ENCODE data around the gene MED25. TPM values are rescaled to one million over a fixed set of nuclear protein-coding genes. Genes with fewer than 3 reads are reported as not detected.
A peak's percentile ranks its signal among the peaks of the same experiment; 100 is the strongest.

Gene MED25
- total and polyA plus RNA-seq, 2 of the 4 experiments (the other 2 are of a cell fraction), result 4.7 to 38.5 TPM

GRCh38 chr19:49861541-49862378 is 43.7 kb downstream of the MED25 start:
- no peak overlapping the region for H3K9ac ChIP-seq (ENCODE audit: low read depth, low read length)
- H3K9me1 ChIP-seq (ENCODE audit: insufficient read depth, low read length), result peaks cover 7% of the 10 kb centered on the region
- H3K4me2 ChIP-seq (ENCODE audit: low read depth, low read length), result no peak overlapping the region
- no peak overlapping the region for H3K4ac ChIP-seq (ENCODE audit: low read depth, low read length)
- H2BK20ac ChIP-seq (ENCODE audit: low read depth, low read length), result no peak overlapping the region
- H3K27me3 ChIP-seq (ENCODE audit: control insufficient read depth, insufficient read depth, low read length), result no peaks in the 10 kb centered on the region
- in situ Hi-C loops (cut with MboI; ENCODE audit: low sequenced_read_pairs), result no loop called here
- H2BK5ac ChIP-seq (ENCODE audit: low read depth, low read length, poor library complexity, severe bottlenecking), result no peak overlapping the region
- H3K27ac ChIP-seq (ENCODE audit: insufficient read depth, low read length), result no peak overlapping the region
- no peak overlapping the region for H4K8ac ChIP-seq (ENCODE audit: low read depth in 2 of 2, low read length in 2 of 2)
- peak overlapping the region; percentile 23 for H2AK9ac ChIP-seq (replicated peaks; ENCODE audit: low read depth, low read length, poor library complexity)
- dilution Hi-C loops (cut with HindIII; ENCODE audit: low sequenced_read_pairs, unreplicated experiment), result no loop called here
- H3K4me3 ChIP-seq (ENCODE audit: insufficient read depth, low read depth, low read length), result no peak overlapping the region
- H3K79me1 ChIP-seq (ENCODE audit: low read depth in 1 of 2, low read length in 2 of 2), result peaks cover 23 to 77% of the 10 kb centered on the region in 2 experiments
- DNase-seq (no peak), ATAC-seq (ENCODE audit: low read depth) (no peak)
- no peak overlapping the region for H3K18ac ChIP-seq (ENCODE audit: low read depth, low read length)
- H2AK5ac ChIP-seq (ENCODE audit: low read depth, low read length), result no peak overlapping the region
- H4K20me1 ChIP-seq (ENCODE audit: insufficient read depth, low read length), result peaks cover 45% of the 10 kb centered on the region
- H2AFZ ChIP-seq (replicated peaks; ENCODE audit: low read length, poor library complexity), result no peak overlapping the region
- H3K4me1 ChIP-seq (ENCODE audit: control insufficient read depth, insufficient read depth, low read length), result peaks cover 14% of the 10 kb centered on the region
- no peak overlapping the region for H3K14ac ChIP-seq (replicated peaks; ENCODE audit: low read depth, low read length)
- H2BK15ac ChIP-seq (ENCODE audit: low read depth, low read length), result no peak overlapping the region
- H4K5ac ChIP-seq (ENCODE audit: low read depth, low read length), result no peak overlapping the region
- ChIA-PET CTCF (no interaction called here), POLR2A (ENCODE audit: unreplicated experiment) (no interaction called here)
- BruUV-seq (replicated peaks), result no TSS peak
- intact Hi-C loops (cut with micrococcal nuclease), result no loop called here
- H3K23ac ChIP-seq (ENCODE audit: low read depth, low read length), result no peak overlapping the region
- H3K36me3 ChIP-seq (ENCODE audit: control insufficient read depth, insufficient read depth, low read length), result peaks cover 68% of the 10 kb centered on the region
- H3K9me3 ChIP-seq (ENCODE audit: control insufficient read depth, insufficient read depth, low read length), result no peaks in the 10 kb centered on the region
- no peak overlapping the region for H2BK120ac ChIP-seq (ENCODE audit: low read depth, low read length)
- H3K56ac ChIP-seq (ENCODE audit: extremely low read depth, insufficient read depth, low read length), result no peak overlapping the region
- 88% methylated on average over 38 of the region's 60 CpGs; no CpG with 5 or more reads in 1 of the 2 experiments for WGBS, 2 experiments (ENCODE audit: extremely low coverage in 2 of 2, insufficient read length in 1 of 2)
- no peak overlapping the region for H4K91ac ChIP-seq (ENCODE audit: insufficient read depth, low read depth, low read length)
- no peak for TF ChIP-seq RCOR1 (IDR thresholded peaks at IDR 0.05; ENCODE audit: insufficient replicate concordance, low read length)
- no peak for TF ChIP-seq CHD1 (IDR thresholded peaks at IDR 0.05; ENCODE audit: low read depth, low read length)
- no peak for TF ChIP-seq ELK1 (IDR thresholded peaks at IDR 0.05; ENCODE audit: borderline replicate concordance, low read depth, low read length)
- TF ChIP-seq CEBPB (IDR thresholded peaks at IDR 0.05; ENCODE audit: low read depth, low read length), result no peak
- TF ChIP-seq NFE2L2 (IDR thresholded peaks at IDR 0.05; ENCODE audit: low read depth, low read length), result no peak
- TF ChIP-seq RAD21 (IDR thresholded peaks at IDR 0.05; ENCODE audit: low read length), result no peak
- TF ChIP-seq BHLHE40 (IDR thresholded peaks at IDR 0.05; ENCODE audit: low read depth, low read length), result no peak
- no peak for TF ChIP-seq SMC3 (IDR thresholded peaks at IDR 0.05; ENCODE audit: low read depth, low read length)
- TF ChIP-seq CTCF (conservative IDR thresholded peaks at IDR 0.05; ENCODE audit: low read depth, low read length), result no peak
- no peak for TF ChIP-seq USF2 (IDR thresholded peaks at IDR 0.05; ENCODE audit: low read depth, low read length)
- no peak for TF ChIP-seq MXI1 (IDR thresholded peaks at IDR 0.05; ENCODE audit: borderline replicate concordance, low read depth, low read length)
- no peak for TF ChIP-seq POLR2A (IDR thresholded peaks at IDR 0.05; ENCODE audit: low read depth, low read length)
- TF ChIP-seq MAZ (IDR thresholded peaks at IDR 0.05; ENCODE audit: borderline replicate concordance, low read depth, low read length), result no peak
- no peak for TF ChIP-seq RFX5 (IDR thresholded peaks at IDR 0.05; ENCODE audit: low read depth, low read length)
- no peak for TF ChIP-seq FOS (IDR thresholded peaks at IDR 0.05; ENCODE audit: low read depth, low read length)

Measured in IMR-90 (cell line).